ENCODE results near the gene POLR3GL.

The POLR3GL gene

DNA sequence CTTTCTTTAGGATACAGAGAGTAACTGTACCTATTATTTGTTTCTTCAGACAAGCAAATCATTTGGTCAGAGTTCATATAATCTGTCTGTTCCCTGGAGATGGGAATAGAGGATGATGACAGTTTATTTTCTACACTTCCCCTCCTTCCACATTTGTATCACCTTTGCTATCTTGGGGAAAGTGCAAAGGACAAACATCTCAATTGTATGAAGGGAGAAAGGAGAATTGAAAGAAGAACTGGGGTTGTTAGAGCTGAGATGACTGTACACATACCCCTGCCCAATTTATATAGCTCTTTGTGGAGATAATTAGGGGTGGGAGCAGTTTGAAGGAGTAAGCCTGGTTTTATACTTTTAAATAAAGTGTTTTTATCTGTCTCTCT lies 14.0 kb downstream of the POLR3GL start:
- TF ChIP-seq TAF1 (IDR thresholded peaks at IDR 0.05; ENCODE audit: borderline replicate concordance, low read depth, low read length) (no peak), POLR2AphosphoS5 (IDR thresholded peaks at IDR 0.05; ENCODE audit: low read depth, low read length) (no peak), POLR2A (IDR thresholded peaks at IDR 0.05; ENCODE audit: low read depth, low read length) (no peak)
- FAIRE-seq (no peak), DNase-seq (ENCODE audit: insufficient read length) (no peak)

DNA sequence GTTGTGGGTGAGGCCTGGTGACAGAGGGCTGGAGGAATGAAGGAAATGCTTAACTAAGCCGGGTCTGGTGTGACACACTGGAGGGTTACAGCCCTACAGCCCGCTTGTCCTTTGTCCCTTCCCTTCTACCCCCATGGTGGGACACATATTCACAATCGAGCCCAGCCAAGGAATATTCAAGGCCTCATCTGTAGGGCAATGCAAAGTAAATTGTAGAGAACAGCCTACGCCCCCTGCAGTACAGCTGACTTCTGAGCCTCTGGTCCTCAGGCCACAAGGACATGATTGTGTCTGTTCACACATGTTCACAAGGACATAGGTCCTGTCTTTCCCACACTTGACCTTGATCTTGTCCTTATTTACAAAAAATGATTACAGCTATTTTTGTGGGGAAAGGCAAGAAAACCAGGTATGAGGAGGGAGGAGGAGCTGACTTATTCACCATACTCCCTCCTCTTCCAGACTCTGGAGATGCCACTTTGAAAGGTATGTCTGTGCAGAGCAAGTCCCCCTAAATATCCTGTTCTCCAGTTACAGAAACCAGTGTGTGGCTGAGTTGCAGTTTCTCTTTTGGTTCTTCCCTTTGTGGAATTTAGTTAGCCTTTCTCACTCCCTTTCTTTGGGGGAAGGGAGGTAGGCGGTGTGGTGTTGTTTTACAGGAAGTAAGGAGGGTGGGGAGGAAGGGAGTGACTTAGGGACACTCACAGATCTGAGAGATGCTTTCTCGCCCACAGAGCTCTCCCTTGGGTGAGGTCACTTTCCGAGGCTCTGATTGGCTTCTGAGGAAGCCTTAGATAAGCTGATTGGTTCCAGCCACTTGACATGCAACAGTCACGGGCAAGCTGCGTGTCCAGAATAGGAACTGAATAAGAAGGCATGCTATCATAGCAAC lies 14.6 kb downstream of the POLR3GL start:
- peak; percentile 86 for FAIRE-seq
- DNase-seq (ENCODE audit: insufficient read length), result peak; percentile 63
- TF ChIP-seq POLR2AphosphoS5 (IDR thresholded peaks at IDR 0.05; ENCODE audit: low read depth, low read length) (no peak), TAF1 (IDR thresholded peaks at IDR 0.05; ENCODE audit: borderline replicate concordance, low read depth, low read length) (no peak), POLR2A (IDR thresholded peaks at IDR 0.05; ENCODE audit: low read depth, low read length) (no peak; the same call in 1 of the 2 replicates)

DNA sequence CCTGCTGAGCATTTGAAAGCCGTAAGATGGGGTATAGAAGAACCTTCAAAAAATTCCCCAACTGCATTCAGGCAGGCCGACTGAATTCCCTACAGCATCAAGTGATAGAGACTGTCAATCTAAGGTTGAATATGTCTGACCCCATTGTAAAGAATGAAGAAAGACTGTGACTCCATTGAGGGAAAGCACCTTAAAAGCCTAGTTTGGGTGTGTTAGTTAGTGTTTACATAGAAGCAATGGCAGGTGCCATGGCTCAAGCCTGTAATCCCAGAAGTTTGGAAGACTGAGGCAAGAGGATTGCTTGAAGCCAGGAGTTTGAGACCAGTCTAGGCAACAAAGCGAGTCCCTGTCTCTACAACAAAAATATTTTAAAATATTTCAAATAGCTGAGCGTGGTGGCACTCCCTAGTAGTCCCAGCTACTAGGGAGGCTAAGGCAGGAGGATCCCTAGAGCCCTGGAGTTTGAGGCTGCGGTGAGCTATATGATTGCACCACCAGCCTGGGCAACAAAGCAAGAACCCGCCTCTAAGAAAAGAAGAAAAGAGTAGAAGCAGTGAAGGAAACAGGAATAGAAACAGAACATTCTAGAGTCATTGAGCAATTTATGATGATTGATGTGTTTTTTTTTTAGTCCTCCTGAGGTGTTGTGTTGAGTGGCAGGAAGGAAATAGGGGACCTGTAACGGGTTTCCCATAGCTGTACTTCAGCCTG lies 15.4 kb downstream of the POLR3GL start:
- DNase-seq (ENCODE audit: insufficient read length) (no peak), FAIRE-seq (peak; percentile 38)

DNA sequence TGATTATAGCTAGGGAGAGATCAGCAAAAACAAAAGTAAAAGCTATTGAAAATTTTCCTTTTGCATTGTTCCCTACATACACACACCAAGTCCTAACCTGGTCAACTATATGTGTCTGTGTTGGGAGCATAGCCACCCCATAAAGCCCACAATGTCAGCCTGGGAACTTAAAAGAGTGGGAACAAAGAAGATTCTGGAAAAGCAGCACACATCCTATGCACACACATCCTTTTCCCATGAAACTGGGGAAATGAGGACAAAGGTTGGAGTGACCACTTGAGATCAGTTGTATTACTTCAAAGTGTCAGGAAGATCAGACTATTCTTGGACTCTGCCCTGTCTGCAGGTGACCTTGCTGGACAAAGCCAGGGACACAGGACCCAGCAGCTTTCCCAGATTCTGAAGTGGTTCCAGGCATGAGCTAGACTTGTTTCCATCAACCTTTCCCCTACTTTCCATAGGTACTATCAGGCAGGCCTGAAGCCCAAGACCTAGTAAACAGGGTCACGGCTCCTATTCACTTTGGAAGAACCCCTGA lies 16.0 kb downstream of the POLR3GL start:
- DNase-seq (ENCODE audit: insufficient read length) (no peak), FAIRE-seq (no peak)
- TF ChIP-seq POLR2AphosphoS5 (IDR thresholded peaks at IDR 0.05; ENCODE audit: low read depth, low read length) (no peak), POLR2A (IDR thresholded peaks at IDR 0.05; ENCODE audit: low read depth, low read length) (no peak)

More for the DNA sequence above, 15.4 kb downstream of the POLR3GL start:
- TF ChIP-seq TAF1 (IDR thresholded peaks at IDR 0.05; ENCODE audit: borderline replicate concordance, low read depth, low read length) (no peak), POLR2AphosphoS5 (IDR thresholded peaks at IDR 0.05; ENCODE audit: low read depth, low read length) (0 out of 2 replicates have a peak, but pooled peaks have one; percentile 26), POLR2A (IDR thresholded peaks at IDR 0.05; ENCODE audit: low read depth, low read length) (no peak)

DNA sequence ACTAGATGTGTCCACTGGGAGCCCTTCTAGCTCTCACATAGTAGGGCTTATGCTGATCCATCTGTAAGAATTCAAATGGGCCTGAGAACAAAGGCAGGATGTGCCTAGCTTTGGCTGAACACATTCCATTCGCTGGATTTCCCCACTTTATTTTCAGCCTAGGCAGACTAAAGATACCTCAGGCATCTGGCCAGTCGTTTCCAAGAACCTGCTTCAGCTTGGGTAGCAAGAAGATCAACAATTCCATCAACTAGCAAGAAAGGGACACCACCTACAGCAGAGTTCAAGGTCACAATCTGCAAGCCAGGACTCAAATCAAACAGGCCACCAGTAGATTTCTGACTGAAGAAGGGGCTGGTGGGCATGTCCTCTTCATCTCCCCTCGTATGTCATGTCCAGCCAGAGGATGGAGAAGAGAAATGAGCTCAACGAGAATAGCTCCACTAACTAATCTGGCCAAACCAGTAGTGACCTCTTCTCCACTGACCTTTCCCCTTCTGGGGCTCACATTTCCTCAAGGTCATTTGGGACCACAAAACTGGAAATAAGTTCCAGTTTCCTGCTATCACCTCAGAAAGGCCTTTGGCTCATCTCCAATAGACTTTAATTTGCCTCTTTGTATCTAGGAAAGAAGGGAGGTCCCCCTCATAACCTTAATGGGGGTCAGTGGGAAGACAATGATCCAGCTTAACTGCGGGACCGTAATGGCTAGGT lies 17.7 kb downstream of the POLR3GL start:
- DNase-seq (ENCODE audit: insufficient read length) (no peak), FAIRE-seq (no peak)
- no peak for TF ChIP-seq TAF1 (IDR thresholded peaks at IDR 0.05; ENCODE audit: borderline replicate concordance, low read depth, low read length)
- no peak for TF ChIP-seq POLR2A (IDR thresholded peaks at IDR 0.05; ENCODE audit: low read depth, low read length)
- no peak for TF ChIP-seq POLR2AphosphoS5 (IDR thresholded peaks at IDR 0.05; ENCODE audit: low read depth, low read length)

DNA sequence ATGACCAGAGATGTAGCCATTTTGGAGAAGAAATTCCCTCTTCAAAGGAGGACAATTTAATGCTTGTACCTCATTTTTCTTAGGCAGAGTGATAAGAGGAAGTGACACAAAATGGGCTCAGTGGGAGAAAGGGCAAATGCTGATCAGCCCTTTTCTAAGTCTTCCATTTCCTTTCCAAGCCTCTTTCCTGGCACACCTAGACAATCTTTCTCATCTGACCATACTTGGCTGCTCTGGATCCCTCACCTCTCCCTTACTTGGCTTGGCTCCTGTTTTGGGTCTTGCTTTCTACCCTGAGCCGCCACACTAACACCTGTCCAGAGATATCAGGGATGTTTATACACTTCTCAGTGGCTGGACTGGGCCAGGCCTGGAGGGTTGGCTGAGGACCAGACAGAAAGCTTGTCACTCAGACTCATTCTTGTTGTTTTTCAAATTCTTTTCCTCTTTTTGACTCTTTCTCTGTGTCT lies 18.8 kb downstream of the POLR3GL start:
- DNase-seq (ENCODE audit: insufficient read length) (no peak), FAIRE-seq (no peak)
- TF ChIP-seq POLR2A (IDR thresholded peaks at IDR 0.05; ENCODE audit: low read depth, low read length), result no peak
- no peak for TF ChIP-seq TAF1 (IDR thresholded peaks at IDR 0.05; ENCODE audit: borderline replicate concordance, low read depth, low read length)
- no peak for TF ChIP-seq POLR2AphosphoS5 (IDR thresholded peaks at IDR 0.05; ENCODE audit: low read depth, low read length)

DNA sequence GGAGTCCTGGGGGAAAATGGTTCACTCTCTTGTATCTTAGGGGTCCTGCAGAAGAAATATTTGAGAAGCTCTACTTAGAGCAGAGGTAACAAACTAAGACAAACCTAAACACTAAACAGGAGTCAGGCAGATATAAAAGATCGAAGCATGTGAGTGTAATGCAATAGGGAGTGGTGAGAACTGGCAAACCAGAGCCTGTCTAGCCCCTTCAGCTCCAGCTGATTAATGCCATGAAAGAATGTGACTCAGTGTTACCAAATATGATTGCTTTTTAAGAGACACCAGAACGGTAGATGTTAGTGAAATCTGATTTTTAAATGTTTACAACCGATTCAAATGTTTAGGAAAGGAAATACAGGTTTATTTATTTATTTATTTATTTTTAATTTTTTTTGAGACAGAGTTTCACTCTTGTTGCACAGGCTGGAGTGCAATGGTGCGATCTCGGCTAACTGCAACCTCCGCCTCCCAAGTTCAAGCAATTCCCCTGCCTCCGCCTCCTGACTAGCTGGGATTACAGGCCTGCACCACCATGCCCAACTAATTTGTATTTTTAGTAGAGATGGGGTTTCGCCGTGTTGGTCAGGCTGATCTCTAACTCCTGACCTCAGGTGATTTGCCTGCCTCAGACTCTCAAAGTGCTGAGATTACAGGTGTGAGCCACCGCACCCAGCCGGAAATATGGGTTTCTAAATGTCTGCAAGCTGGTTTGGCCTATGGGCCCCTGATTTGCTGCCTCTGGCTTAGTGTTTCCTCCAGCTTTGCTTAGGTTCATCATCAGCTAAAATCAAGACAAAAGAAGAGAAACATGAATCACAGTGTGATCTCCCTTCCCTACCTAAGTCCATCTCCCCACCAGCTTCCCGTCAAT lies 19.7 kb downstream of the POLR3GL start:
- no peak for DNase-seq (ENCODE audit: insufficient read length)
- FAIRE-seq, result no peak
- TF ChIP-seq POLR2AphosphoS5 (IDR thresholded peaks at IDR 0.05; ENCODE audit: low read depth, low read length) (no peak), POLR2A (IDR thresholded peaks at IDR 0.05; ENCODE audit: low read depth, low read length) (no peak), TAF1 (IDR thresholded peaks at IDR 0.05; ENCODE audit: borderline replicate concordance, low read depth, low read length) (no peak)

DNA sequence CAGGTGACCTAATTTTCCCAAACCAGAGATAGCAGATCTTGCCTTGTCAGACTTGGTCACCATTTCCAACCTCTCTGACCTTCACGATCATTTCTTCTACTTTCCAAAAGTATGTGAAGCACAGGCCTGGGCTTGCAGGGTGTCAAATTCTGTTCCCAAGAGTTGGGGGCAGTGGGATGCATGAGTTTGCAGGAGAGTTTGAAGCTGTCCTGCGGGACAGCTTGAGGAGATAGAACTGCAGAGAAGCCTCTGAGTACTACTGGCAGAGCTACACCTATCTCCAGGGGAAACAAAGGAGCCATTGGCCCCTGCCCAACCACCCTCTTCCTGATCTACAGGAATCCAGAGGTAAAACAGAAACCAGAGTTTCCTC lies 20.6 kb downstream of the POLR3GL start:
- TF ChIP-seq POLR2AphosphoS5 (IDR thresholded peaks at IDR 0.05; ENCODE audit: low read depth, low read length) (no peak), TAF1 (IDR thresholded peaks at IDR 0.05; ENCODE audit: borderline replicate concordance, low read depth, low read length) (no peak), POLR2A (IDR thresholded peaks at IDR 0.05; ENCODE audit: low read depth, low read length) (no peak)
- FAIRE-seq (no peak), DNase-seq (ENCODE audit: insufficient read length) (no peak)

DNA sequence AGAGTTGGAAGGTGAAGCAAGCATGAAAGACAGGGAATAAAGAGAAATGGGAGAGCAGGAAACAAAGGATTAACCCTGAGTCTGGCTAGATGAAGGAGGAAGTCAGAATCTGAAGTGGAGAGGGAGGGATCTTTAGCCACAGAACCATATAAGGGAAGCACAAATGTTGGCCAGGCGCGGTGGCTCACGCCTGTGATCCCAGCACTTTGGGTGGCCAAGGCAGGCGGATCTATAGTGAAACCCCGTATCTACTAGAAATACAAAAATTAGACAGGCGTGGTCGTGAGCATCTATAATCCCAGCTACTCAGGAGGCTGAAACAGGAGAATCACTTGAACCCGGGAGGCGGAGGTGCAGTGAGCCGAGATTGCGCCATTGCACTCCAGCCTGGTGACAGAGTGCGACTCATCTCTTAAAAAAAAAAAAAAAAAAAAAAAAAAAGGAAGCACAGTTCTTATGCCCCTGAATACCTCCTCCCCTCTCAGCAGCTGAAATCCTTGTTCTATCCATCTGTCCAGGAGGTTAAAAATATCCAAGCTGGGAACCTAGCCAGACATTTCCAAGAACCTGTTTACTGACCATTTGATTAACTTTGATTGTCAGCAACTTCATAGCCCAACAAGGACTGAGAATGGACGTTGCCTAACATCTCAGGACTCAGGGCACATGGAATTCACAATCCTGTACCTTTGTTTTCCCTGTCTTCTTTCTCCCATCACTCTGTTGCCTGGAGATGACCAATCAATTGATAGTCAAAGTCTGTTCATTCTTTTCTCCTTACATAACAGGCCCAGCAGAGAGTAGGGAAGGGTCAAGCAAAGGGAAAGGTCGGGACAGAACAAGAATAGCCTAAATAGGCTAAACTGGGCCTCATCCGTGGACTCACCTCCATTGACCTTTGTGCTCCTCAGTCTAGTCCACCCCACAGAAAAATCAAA lies 21.3 kb downstream of the POLR3GL start:
- DNase-seq (ENCODE audit: insufficient read length) (no peak), FAIRE-seq (no peak)
- TF ChIP-seq POLR2AphosphoS5 (IDR thresholded peaks at IDR 0.05; ENCODE audit: low read depth, low read length) (no peak), TAF1 (IDR thresholded peaks at IDR 0.05; ENCODE audit: borderline replicate concordance, low read depth, low read length) (no peak), POLR2A (IDR thresholded peaks at IDR 0.05; ENCODE audit: low read depth, low read length) (no peak)
